GM18519 (cell line): ENCODE results near the gene ZNF45.
"Not testable (repeated sequence)": the region's sequence is repeated elsewhere in the genome, so short reads cannot be mapped to it uniquely, and the experiment has no call there.

ENCODE experiments used
- ATAC-seq: cut with Tn5 transposase; IDR thresholded peaks from one replicate; pipeline ENCODE4 v1.9.1; 2021; ENCODE audit warnings: mild to moderate bottlenecking, moderate library complexity; ENCODE audit not compliant: unreplicated experiment, low FRiP score

The ZNF45 gene

DNA sequence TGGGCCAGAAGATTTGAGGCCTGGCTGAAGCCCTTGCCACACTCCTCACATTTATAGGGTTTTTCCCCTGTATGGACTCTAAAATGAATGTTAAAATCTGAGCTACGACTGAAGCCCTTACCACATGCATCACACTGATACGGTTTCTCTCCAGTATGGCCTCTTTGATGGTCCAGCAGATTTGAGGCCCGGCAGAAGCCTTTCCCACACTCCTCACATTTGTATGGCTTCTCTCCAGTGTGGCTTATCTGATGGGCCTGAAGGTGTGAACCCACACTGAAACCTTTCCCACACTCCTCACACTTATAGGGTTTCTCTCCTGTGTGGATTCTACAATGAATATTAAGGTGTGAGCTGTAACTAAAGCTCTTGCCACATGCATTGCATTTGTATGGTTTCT lies 21.0 kb downstream of the ZNF45 start:
- no peak for ATAC-seq

DNA sequence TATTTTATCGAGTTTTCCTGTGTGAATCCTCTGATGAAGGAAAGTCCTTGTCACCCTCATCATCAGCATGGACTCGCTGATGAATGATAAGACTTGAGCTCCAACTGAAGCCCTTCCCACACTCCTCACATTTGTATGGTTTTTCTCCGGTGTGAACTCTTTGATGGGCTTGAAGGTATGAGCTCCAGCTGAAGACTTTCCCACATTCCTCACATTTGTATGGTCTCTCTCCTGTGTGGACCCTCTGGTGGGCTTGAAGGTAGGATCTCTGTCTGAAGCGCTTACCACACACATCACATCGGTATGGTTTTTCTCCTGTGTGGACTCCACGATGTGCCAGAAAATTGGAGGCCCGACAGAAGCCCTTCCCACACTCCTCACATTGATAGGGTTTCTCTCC lies 21.7 kb downstream of the ZNF45 start:
- no peak for ATAC-seq

DNA sequence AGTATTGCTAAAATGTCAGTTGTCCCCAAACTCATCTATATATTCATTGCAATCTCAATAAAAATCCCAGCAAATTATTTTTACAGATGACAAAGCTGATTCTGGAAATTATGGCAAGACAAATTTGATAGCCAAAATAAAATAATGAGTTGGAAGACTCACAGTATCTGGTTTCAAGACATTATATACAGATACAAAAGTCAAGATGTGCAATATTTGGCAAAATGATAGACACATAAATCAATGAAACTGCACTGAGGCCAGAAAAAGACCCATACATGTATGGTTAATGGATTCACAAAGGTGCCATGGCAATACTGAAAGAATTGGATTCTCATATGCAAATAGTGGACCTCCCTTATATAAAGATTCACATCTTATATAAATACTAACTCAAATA lies 24.2 kb downstream of the ZNF45 start:
- no peak for ATAC-seq

DNA sequence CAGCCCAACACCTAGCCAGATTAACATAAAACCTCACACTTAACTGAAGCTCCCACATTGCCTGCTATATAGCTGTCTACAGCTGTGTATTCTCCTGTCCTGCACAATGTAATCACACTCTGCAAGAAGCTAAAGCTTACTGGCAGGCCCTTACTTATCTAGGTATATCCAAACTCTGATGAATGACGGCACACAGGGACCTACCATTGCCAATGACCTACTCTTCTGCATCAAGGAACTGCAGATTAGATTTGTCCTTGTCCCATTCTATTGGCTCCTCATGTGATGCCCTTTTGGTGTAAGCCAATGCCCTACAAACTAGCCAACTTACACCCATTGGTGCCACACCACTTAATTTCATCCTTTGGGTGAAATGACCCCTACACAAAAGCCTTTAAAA lies 26.4 kb downstream of the ZNF45 start:
- ATAC-seq, result no peak

DNA sequence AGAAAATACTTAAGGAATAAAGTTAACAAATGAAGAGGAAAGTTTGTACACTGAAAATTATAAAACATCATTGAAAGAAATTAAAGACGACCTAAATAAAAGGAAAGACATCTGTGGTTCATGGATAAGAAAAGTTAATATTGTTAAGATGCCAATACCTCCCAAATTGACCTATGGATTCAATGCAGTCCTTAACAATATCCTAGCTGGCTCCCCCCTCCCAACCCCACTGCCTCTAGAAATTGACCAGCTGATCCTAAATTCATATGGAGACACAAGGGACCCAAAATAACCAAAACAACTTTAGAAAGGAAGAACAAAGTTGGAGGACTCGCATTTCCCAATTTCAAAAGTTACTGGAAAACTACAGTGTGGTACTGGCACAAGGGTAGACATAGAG lies 28.3 kb downstream of the ZNF45 start:
- ATAC-seq, result no peak

DNA sequence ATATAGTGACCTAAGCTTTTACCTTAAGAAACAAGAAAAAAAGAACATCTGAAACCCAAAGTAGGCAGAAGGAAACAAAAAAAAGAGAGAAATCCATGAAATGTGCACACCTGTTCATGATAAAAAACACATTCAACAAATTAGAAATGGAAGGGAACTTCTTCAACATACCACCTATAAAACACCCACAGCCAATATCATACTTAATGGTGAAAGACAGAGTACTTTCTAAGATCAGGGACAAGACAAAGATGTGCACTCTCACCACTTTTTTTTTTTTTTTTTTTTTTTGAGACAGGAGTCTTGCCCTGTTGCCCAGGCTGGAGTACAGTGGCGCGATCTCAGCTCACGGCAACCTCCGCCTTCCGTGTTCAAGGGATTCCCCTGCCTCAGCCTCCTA lies 29.2 kb downstream of the ZNF45 start:
- ATAC-seq, result no peak

DNA sequence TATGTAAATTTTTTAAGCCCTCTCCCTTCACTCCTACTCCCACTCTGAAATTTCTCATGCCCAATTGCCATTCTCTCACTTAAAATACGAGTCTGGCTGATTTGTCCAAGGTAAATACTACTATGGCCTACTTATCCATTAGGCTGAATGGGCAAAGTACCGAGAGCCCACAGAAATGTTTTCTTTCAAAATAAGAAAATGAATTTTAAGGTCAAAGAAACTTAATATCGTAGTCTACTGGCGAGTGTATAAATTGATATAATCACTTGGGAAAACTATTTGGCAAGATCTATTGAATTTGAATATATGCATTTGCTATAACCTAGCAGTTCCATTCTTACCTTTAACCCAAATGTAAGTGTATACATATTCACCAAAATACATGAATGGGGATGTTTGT lies 32.7 kb downstream of the ZNF45 start:
- no peak for ATAC-seq

DNA sequence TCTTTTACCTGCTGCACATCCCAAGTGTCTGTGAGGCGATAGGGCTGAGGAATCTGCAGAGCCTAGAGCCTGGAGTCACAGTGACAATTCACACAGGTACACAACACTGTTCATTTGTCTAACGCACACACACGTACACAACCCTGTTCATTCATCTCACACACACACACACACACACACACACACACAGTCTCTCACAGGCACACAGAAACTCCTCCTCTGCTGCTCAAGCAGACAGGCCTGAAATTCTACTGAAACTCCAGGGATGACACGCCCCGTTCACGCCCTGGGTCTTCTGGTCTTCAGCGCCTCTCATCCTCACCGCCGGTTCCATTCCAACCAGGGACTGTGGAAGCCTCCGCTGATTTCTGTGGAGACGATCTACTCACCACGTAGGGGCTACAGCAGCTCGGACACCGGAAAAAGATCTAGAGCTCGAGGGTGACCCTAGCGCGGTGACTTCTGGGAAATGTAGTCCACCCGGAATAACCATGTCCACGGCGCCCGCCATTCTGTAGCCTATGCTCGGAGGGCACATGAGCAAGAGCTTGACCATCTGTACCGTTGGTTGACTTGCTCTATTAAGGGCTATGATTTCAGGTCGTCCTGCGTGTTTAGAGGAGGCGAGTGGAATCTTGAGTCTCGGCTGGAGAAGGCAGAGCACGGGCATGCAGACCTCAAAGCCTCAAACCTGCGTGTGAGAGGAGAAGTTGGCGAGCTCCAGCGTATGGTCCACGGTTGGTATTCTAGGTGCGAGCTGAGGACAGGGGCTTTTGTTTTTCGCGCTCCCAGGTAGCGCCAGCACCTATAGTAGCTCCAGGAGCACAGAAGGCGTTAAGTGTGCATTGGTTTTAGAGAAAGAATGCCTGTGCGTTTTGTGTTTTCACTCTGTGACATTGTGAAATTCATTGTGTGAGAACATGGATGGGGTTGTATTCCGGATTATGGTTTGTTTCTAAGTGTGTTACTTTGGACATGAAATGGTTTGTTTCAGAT lies 33.4 kb downstream of the ZNF45 start:
- no peak for ATAC-seq

DNA sequence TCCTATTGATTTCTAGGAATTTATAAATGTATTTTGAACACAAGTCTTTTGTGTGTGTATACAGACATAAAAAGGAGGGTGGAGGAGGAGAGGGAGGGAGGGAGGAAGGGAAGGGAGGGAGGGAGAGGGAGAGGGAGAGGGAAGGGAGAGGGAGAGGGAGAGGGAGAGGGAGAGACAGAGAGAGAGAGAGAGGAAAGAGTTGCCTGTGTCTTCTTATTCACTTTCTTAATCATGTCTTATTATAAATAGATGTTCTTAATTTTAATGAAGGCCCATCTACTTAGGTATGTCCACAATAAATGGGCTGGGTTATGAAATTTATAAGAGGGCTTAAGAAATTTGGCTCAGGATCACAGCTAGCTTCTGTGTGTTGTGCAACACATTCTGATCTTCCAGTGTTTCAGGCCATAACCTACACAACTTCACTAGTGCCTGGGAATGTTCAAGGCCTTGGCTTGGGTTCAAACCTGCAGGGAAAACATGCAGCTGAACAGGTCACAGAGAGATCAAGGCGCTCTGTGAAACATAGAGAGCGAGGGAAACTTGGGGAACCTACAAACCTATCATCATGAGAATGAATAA lies 39.3 kb downstream of the ZNF45 start:
- no peak for ATAC-seq

DNA sequence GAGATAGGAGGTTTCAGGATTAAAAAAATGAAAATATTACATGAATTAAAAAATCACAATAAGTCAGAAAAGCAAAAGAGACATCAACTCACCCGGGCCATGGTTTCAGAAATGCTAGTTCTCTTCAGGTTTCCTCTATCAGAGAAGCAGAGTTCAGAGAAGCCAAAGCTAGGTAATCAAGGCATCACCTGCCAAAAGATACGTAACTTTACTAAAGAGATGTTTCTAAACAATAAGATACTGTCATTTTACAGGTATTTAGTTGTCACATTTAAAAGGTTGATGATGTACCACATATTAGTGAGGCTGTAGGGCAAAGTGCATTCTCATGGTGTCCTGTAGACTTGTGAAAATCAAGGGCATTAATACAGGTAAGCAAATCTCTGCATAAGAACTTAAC lies 51.2 kb downstream of the ZNF45 start, which contains the start of gene ZNF404:
Gene ZNF404 (minus strand): TSS at position 101 of the 400 bp plus-strand sequence.
- no peak for ATAC-seq

DNA sequence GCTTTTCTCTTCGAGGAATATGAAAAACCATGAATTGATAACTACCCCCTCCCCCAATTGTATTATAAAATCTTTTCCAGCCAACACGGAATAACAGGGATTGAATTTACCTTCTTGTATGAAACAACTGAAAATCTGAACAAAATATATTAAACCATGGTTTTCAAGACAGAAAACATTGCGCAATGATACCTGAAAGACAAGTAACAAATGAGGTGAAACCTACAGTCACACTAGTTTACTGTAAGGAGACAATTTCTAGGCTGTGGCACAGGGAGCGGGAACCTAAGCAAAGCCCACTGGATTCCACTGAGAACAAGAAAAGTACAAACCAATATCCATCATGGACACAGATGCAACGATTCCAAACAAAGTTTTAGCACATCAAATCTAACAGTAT lies 54.6 kb downstream of the ZNF45 start:
- no peak for ATAC-seq

DNA sequence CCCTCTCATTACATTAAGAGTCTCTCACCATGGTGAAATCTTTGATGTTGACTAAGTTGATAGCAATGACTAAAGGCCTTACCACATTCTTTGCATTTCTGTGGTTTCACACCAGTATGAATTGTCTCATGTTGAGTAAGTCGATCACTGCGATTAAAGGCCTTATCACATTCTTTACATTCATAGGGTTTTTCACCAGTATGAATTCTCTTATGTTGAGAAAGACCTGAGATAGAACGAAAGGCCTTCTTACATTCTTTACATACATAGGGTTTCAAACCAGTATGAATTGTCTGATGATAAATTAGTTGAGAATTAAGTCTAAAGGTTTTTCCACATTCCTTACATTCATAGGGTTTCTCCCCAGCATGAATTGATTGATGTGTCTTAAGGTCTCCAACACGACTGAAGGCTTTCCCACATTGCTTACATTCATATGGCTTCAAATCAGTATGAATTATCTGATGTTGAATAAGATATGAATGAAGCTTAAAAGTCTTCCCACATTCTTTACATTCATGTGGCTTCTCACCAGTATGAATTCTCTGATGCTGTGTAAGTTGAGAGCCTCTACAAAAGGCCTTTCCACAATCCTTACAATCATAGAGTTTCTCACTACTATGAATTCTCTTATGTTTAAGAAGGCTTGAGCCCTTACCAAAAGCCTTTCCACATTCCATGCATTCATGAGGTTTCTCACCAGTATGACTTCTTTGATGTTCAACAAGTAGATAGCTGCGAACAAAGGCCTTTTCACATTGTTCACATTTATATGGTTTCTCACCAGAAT lies 62.3 kb downstream of the ZNF45 start:
- no peak for ATAC-seq

DNA sequence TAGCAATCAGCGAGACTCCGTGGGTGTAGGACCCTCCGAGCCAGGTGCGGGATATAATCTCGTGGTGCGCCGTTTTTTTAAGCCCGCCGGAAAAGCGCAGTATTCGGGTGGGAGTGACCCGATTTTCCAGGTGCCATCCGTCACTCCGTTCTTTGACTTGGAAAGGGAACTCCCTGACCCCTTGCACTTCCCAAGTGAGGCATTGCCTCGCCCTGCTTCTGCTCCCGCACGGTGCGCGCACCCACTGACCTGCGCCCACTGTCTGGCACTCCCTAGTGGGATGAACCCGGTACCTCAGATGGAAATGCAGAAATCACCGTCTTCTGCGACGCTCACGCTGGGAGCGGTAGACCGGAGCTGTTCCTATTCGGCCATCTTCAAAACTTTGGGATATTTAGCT lies 68.2 kb downstream of the ZNF45 start:
- not testable (repeated sequence) for ATAC-seq
